GM21529 (cell line): ENCODE measurements around the gene GPR37L1.
A peak's percentile ranks its signal among the peaks of the same experiment; 100 is the strongest.

Experiments used
- ATAC-seq: cut with Tn5 transposase; IDR thresholded peaks from one replicate; pipeline ENCODE4 v1.9.1; 2021; ENCODE audit not compliant: unreplicated experiment

Gene GPR37L1

DNA sequence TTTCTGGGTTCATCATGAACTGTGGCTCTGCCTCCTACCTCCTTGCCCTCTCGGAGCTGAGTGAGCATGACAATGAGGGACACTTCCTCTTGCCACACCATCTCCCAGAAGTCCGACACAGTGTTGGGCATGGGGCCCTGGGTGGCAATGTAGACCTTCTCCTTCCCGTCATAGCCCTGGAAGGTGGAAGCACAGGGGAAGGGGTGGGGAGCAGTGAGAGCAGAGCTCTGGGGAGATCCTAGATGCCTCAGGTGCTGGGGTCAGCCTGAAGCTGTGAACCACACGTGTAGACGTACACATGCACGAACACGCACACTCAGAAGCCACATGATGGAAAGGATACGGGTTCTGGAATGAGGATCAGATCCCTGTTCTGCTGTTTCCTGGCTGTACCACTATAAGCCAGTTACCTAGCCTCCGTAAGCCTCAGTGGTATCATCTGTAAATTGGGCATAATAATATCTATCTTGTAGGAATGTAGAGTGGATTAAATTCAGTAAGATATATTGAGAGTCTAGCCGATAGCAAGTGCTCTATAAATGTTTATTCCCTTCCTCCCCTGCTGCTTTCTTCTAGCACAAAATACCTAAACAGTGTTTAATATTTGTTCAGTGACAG, 31.5 kb downstream of the GPR37L1 start:
- ATAC-seq = no peak

DNA sequence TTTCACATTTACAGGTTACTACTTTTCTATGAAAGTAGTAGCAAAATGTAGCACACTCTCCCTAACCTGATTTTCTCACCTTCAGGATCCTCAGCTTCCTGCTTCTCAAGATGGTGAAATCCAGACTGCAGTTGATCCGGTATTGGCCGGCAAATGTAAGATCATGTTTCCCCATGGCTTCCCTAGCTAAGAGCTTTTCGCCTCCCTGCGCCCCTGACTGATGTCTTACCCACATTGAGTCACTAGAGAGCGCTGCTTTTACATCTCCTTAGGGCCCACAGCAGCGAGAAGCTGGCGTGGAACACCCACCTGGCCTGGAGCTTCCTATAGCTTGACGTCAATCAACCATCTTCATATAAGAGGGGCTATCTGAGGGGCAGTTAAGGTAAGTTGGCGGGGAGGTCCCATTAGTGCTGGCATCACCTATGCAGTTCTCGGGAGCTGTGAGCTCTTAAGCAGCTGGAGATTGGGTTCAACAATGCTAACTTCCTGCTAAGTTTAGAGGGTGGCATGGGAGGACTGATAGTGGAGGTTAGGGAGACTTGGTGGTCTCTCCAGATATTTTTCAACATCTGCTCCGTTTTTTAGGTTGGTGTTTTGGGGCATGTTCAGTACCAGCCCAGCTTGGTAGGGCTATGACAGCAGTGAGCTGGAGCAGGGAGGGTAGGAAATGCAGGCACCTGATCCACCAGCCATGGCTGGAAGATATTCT, 32.2 kb downstream of the GPR37L1 start:
- no peak for ATAC-seq

DNA sequence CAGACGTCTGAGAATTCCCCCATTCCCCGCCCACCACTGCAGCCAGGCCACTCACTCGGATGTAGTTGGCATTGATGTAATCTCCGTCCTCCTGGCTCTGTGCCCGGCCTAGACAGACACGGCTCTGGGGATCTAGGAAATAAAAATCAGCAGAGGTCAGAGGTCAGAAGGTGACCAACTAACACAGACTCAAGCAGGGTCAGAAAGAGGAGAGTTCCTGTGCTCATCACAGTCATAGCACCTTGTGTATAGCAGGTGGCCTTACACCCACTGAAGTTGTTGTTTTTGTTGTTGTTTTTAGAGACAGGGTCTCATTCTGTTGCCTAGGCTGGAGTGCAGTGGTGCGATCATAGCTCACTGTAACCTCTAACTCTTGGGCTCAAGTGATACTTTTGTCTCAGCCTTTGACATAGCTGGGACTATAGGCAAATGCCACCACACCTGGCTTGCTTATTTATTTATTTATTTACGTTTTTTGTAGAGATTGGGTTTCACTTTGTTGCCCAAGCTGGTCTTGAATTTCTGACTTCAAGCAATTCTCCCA, 32.8 kb downstream of the GPR37L1 start:
- no peak for ATAC-seq

DNA sequence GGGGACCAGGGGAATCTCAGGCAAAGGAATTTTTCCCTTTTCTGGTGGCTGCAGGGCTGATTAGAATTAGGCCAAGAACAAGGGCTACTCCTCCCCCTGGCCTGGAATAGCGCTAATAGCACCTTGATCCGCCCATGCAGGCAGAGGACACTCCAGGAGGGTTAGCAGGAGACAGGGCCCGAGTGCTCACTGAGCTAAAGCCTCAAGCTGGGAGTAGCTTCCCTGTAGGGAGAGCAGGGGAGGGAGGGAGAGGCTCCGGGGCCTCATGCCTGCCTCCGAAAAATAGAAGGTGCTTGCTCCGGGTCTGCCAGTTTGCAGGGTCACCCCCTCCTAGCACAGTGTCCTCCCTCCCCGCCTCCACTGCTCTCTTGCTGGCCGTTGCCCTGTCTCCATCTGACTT, 33.9 kb downstream of the GPR37L1 start:
- ATAC-seq = no peak

DNA sequence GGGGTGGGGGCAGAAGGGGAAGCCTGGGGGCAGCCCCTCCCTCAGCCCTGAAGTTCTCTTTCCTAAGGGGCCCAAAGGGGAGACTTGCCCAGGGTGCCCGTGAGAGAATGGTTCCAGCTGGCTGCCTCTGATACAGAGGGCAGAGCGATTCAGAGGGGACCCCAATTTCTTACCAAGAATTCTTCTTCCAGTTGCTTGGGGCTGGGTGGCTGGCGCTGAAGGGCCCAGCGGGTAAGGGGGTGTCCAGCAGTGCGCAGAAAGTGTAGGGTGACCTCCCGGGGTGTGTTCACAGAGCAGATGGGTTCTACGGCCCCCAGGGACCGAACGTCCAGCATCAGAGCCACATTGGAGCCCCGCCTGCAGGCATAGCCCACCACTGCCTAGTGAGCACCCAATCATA, 35.2 kb downstream of the GPR37L1 start:
- no peak for ATAC-seq

DNA sequence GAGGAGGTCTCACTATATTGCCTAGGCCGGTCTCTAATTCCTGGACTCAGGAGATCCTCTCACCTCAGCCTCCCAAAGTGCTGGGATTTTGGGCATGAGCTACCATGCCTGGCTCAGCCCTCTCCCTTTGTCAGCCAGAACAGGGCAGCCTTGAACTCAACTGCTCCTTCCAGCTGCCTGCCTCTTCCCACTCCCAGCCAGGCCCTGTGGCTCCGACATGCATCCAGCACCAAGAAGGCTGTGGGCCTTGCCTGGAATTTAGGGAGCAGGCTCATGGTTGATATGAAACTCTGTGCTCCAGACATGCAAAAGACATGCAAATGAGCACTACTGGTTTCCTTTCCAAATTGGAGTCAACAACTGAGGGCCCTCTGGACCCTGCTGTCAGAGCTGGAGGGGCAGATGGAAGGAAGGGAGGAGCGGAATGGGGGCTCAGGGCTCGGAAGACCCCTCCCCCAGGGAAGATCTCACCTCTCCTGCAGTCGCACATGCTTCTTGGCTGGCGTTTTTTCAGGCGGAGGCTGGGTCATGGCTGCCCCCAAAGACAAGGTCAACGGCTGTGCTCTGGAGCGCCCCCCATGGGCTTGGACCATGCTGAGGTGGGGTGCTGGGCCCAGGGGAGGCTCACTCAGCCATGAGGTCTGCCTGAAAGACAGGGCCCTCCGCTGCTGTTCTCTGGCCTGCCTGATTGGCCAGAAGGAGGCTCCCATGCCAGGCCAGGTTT, 36.3 kb downstream of the GPR37L1 start:
- ATAC-seq = no peak

DNA sequence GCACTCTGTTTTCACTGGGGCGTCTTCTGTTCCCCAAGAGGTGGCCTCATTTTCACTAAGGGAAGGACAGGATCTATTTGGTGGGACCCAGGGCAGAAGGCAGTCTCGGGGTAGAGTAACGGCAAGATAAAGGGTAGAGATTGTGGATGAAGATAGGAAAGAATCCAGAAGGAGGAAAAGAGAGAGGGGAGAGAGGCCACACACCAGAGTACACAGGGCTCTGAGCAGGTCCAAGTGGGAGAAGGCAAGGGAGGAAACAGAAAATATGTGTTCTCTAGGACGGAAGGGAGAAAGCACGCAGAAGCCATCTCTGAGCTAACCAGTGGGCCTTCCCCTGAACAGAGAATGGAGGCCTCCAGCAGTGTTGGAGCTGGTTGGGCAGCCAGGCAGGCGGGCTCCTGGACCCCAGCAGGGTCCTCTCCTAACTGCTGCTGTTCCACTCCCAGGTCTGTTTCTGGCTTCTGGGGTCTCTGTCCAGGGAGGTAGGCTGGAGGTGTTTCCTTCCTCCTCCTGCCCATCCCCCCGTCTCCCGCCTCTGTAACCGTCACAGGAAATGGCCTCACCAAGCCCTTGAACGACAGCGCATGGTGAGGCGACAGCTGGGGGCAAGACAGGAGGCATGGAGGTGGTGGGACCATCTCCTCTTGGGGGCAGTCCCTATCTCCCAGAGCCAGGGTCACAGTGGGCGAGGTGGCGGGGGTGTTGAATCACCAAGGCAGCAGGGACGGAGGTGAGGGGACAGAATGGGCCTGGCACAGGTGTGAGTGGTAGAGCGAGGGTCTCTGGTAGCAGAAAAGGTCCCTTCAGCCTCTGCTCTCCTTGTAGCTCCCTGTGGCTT, 37.0 kb downstream of the GPR37L1 start:
- no peak for ATAC-seq

DNA sequence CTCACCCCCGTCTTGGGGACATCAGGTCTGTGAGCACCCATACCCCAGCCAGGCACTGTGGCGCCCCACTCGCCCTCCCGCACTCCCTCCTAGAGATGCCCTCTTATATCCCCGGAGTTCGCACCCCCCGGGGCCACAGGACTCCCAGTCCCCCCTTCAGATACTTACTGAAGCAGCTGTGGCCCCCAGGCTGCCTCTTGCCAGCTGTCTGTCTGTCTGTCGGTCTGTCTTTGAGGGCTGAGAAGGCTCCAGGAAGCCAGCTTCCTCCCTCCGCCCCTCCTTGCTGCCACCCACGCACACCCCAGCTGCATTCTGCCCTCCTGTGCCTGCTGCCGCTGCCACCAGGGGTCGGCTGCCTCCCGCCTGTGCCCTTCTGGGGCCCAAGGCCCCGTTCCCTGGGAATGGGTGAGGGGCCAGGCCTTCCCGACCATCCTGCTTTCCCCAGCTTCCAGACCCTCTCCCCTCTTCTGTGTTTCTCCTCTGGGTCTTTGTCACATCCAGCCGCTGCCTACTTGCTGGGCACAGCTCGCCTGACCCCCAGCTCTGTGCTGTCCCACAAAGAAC, 37.7 kb downstream of the GPR37L1 start, which contains the start of gene PTPN7:
PTPN7 (minus strand) TSS at position 226 of the 564 bp plus-strand sequence. CDS start 1,200 bp downstream, outside the sequence.
- ATAC-seq = peak; percentile 38

DNA sequence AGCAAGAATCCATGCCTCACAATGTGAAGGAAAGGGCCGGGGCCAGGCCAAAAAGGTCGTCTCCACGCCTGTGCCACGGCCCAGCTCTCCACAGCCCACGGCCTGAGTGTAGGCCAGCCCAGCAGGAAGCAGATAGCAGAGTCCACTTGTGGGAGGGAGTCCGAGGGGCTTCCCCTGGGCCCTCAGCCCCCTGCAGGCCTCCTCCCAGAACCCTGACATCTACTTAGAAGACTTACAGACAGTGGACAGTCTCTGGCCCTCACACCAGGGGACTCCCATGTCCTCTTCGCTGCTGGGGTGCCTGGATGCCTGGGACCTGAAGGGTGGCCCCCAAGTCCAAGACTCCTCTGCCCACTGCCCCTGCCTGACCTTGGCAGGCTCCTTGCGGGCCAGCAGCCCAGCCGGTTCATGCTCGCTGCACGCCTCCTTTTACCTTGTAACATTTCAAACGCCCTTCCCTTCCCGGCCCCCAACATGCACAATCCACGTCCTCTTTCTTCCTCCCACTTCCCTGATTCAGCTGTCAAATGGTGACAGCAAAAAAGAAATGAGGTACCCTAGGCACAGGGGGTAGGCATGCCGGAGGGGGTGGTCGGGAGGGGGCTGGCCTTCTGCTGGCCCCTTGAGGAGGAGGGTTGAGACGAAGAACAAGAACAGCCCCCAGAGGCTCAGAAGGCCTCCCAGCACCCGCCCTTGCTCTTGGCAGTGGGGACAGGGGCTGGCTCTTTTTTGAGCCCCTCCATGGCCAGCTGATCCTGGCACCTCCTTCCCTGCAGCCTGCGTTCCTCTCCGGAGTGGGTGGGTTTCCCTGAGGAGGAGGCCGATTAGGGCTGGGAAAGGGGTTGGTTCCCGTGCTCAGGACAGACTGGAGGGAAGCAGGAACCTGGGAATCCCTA, 38.7 kb downstream of the GPR37L1 start:
- no peak for ATAC-seq

DNA sequence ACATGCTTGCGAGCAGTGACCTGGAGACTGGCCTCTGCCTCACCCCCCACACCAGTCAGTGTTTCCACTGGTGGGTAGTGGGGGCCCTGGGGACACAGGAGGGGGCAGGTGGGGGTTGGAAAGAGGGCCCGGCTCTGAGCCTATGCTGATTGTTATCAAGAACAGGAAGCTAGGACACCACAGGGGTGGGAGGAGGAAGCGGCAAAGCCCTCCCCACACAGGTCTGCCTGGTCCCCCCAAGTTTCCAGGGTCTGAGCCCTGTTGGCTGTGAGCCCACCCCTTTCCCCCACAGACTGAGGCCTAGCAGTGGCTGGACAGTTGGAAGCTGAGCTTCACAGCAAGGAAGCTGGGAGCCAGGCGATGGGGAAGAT, 39.3 kb downstream of the GPR37L1 start:
- peak; percentile 32 for ATAC-seq

DNA sequence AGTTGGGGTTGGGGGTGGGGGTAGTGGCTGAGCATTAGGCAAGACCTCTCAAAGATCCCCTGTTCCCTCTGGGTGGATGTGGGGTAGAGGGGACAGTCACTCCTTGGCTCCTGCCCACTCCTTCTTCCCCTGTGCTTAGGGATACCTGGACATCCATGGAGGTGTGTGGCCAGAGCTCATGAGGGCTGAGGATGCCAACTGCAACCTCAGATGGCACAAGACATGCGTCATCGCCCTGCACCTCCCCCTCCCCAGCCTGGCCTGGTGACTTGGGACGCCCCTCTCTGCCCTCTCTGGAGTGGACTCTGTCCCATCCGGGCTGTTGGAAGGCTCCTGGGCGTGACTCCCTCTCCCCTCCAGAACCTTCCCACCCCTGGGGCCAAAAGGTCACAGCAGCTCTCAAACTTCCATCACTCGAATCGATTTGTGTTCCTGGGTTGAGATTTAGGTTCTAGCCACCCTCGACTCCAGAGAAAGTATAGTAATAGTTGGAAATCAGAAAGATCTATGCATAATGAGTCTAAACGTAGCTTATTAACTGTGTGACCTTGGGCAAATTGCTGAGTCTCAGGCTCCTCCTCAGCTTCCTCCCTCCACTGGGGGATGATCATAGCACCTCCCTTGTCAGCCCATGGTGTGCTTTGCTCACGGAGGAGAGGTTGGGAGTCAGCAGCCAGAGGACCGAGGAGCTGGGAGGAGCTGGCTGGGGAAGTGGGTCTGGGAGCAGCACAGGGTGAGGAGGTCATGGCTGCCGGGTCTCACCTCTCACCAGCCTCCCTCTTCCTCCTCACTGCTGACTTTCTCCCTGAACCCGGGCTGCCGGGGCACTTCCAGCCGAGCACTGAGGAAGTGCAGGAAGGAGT, 39.9 kb downstream of the GPR37L1 start:
- ATAC-seq = no peak

DNA sequence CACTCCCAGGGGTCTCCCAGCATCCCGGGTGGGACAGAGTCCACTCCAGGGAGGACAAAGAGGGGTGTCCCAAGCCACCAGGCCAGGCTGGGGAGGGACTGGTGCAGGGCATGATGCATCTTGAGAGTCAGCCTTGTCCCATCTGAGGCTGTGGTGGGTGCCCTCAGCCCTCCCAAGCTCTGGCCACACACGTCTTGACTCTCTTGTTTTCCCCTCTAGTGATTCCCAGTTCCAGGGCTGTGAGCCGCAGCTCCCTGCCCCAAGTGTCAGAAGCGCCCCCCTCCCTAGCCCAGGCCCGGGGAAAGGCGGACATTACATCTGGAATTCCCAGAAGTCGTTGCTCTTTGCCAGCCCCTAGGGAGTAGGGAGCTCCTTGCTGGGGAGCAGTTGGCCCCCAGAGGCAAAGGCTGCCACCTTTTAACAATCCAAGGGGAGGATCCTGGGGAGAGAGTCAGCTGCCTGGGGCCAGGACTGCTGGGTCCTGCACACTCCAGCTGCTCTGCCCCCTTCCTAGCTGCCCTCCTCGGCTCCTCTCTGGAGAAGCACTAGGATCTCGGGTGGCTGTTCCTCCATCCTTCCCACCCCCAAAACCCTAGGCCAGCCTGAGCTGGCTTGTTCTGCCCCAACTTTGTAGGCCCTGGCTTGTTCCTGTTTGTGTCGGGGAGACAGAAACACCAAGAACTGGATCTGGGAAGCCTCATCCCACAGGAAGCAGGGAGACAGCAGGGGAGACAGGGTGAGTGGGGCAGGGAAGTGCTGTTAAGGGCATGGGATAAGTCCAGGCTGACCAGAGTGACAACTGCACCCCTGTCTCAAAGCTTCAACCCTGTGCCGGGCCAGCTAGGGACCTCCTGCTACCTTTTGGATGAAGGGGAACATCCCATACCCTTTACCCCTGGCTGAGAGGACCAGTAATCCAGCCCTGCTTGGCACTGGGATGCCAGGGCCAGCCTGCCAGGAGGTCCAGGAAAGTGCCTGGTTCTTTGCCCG, 40.9 kb downstream of the GPR37L1 start:
- no peak for ATAC-seq

DNA sequence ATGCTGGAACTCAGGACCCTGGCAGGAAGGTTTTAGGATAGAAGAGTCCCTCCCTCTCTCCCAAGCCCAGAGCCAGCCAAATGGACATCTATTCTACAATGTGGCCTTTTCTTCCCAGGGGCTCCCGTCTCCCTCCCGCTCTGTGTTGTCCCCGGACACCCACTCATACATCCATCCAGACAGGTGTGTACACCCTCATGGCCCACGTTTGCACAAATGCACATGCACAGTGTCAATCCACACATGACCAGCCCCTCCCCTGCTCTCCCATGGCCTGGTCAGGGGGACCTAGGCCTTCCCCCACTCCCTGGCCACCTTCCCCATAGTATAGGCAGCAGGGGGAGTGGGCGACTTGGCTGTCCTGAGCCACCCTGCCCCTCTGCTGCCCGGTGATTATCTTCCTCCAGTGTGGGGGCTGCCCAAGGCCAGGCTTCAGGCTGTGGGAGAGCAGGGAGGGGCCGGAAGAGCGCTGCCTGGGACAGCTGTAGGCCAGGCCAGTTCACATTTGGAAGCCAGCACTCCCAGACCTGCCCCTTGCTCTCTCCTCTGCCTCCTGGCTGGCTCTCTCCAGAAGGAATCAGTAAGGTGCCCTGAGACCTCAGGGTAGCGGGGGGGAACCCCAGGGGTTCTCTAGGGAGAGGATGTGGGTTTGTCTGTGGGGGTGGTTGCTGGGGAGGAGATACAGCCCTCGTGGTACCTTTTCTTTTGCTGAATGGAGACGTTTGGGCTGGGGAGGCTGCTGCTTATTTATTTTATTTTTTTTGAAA, 41.7 kb downstream of the GPR37L1 start:
- peak; percentile 55 for ATAC-seq

DNA sequence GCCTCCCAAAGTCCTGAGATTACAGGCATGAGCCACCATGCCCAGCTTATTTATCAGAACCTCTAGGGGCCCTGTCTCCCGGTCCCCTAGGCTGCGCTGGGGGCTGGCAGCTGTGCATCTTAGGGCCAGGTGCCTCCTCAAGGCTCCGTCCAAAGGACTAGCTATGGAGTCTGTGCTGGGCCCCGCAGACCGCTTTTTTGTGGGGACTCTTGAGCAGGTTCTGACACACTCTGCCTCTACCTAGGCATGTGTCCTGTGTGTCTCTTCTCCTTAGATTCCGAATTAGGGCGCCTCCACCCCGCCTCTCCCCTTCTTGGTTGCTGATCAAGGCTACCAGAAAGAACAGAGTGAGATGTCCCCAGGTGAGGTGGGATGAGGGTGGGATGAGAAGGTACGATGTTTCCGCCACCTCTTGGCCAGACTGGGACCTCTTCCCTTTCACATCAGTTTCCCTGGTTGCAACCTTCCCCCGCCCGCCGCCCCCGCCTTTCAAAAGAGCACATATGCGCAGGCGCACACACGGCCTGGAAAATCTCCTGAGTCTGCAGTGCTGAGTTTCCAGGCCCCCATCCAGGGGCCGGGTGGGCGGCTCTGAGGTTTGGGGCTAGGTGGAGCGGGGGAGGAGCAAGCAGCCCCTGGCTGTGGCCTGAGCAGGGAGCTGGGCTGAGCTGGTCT, 42.7 kb downstream of the GPR37L1 start:
- ATAC-seq = no peak

DNA sequence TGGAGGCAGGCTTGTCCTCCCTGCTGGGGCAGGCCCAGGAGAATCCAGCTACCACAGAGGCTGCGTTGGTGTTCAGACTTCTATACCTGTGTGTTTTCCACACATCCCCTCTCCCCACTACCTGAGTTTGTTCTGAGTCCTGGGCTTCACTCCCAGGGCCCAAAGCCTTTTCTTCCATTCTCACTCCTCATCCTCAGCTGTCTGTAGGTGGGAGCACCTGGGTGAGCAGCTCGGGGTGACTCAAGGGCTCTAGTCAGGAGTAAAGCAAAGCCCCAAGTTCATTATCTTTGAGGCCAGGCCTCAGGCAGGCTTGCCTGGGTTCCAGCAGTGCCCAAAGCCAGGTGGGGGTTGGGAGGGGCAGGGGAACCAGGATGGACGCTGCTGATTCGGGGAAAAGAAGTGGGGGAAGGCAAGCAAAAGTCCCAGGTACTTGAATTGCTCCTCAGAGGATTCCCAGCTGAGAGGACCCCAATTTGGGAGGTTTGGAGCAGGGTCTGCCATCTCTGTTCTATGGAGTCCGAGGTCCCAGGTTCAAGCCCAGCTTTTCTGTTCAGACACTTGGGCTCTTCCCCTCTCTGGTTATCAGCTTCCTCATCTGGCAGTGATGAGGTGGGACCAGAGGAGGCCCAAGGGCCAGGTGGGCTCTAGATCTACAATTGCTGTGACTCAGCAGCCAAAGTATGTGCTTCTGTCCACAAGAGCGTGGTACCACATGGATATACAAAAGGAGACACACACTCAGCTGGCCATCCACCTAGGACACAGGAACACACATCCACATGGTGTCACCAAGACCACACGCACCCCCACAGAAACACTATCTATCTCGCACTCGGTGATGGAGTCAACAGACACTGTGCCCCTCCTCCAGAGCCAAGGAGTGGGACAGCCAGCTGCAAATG, 43.5 kb downstream of the GPR37L1 start:
- no peak for ATAC-seq
